GM18861 (cell line): ENCODE data around the gene ZNF662.

Experiments used
- ATAC-seq: cut with Tn5 transposase; IDR thresholded peaks from one replicate; pipeline ENCODE4 v1.9.1; 2021; ENCODE audit not compliant: unreplicated experiment

Gene ZNF662

GRCh38 chr3:42935472-42935871, 29.5 kb downstream of the ZNF662 start:
- ATAC-seq: no peak

- ATAC-seq: no peak
Observed at GRCh38 chr3:42936157-42936981, 30.4 kb downstream of the ZNF662 start.

GRCh38 chr3:42937334-42937733, 31.4 kb downstream of the ZNF662 start:
- no peak for ATAC-seq

GRCh38 chr3:42942693-42943092, 36.8 kb downstream of the ZNF662 start:
- no peak for ATAC-seq

- ATAC-seq: no peak
Observed at GRCh38 chr3:42946050-42946449, 40.1 kb downstream of the ZNF662 start.

- ATAC-seq: no peak
Observed at GRCh38 chr3:42957573-42957972, 51.6 kb downstream of the ZNF662 start.

- no peak for ATAC-seq
Observed at GRCh38 chr3:42960282-42960681, 54.3 kb downstream of the ZNF662 start.

GRCh38 chr3:42960786-42961185, 54.8 kb downstream of the ZNF662 start:
- no peak for ATAC-seq

GRCh38 chr3:42961633-42962032, 55.7 kb downstream of the ZNF662 start:
- no peak for ATAC-seq

- no peak for ATAC-seq
Observed at GRCh38 chr3:42963269-42963668, 57.3 kb downstream of the ZNF662 start.

GRCh38 chr3:42964266-42964665, 58.3 kb downstream of the ZNF662 start:
- ATAC-seq: no peak
